Measurements from ENCODE around the gene SAMD8.
"Not testable (repeated sequence)": the region's sequence is repeated elsewhere in the genome, so short reads cannot be mapped to it uniquely, and the experiment has no call there.

Gene SAMD8

DNA sequence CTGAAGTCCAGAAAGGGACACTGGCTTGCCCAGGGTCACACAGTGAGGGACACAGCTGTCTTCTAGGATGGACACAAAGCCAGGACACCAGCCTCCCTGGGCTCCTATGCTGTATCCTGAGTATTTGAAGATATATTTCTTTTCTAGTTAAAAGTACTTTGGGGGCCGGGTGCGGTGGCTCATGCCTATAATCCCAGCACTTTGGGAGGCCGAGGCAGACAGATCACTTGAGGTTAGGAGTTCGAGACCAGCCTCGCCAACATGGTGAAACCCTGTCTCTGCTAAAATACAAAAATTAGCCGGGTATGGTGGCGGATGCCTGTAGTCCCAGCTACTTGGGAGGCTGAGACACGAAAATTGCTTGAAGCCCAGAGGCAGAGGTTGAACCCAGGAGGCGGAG lies 4.6 kb upstream of the SAMD8 start:
- DNase-seq (ENCODE audit: low read depth in 3 of 3, low spot score in 1 of 3) = not testable (repeated sequence)

DNA sequence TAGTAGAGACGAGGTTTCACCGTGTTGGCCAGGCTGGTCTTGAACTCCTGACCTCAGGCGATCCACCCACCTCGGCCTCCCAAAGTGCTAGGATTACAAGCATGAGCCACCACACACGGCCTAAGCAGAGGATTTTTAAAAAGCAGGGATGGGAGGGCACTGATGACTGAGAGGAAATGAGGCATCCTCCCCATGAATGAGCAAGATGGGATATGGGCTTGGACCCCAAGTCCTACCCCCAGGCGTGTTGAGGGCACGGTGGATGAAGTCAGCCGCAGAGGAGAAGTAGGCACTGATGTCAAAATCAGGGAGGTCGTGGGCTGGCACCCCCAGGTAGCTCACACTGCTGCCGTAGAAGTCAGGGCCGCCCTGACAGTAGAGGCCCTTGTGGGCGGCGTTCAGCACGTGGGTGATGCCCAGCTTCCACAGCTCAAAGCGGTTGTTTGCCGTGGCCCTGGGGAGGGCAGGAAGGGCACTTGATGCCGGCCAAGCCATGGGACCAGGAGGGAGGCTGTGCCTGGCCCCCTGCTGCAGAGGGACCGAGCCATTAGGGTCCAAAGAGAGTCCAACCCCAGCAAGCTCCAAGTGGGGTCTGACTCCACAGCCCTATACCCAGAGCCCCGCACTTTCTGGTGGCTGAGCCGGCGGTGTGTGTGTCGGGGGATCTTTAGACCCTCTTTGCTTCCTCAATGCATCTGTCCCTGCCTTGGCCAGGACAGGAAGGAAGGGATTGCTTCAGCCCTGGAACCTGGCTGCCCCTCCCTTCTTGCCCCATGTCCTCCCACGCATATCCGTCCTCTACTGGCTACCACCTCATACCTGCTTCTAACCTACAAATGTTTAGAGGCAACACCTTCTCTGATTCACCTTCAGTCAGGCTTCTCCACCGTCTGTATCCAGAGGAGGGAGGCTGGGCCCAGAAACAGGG lies 3.4 kb upstream of the SAMD8 start:
- DNase-seq (ENCODE audit: low read depth in 3 of 3, low spot score in 1 of 3) = no peak

DNA sequence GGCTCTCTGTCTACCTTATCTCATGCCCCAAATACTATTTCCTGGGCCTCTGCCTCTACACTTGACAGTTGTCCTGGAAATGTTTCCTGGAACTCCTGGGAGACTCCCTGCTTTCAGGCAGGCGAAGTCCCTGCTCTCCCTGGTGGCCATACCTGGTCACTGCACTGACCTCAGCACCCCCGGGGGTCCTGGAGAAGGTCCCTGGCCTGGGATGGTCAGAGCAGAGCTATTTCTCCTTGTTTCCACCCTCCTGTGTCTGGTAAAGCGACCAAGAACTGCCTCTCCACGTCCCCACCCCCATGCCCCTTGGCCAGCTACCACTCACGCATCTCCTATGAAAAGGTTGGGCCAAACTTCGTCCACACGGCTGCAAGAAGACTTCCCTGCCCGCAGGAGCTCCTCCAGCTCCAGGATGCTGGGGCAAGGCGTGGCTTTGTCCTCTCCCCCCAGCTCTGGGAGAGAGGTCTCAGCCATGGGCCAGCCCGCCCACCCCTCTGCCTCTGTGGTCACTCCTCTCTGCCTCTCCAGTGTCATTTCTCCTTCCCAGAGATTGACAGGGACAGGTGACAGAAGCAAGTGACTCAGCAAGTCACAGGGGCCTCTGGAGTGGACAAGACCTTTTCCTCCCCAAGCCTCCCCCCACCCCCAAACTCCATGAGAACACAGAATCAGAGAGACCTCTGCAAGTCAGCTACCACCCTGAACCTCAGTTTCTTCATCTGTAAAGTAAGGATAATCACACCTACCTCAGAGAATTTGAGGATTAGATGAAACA lies 2.6 kb upstream of the SAMD8 start:
- no peak for DNase-seq (ENCODE audit: low read depth in 3 of 3, low spot score in 1 of 3)

DNA sequence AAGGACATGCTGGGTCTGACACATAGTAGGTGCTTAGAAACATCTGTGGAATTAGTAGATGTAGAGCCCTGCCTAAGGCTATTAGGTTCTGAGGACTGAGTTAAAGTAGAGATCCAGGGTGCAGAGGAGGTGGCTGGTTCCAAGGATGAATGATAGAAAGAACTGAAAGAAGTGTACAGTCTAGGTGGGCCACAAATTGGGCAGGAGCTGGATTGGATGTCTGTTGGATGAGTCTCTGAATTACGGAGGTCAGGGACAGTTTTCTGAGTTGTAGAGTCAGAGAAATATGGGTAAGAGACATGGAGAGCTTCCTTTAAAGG lies 2.0 kb upstream of the SAMD8 start:
- DNase-seq (ENCODE audit: low read depth in 3 of 3, low spot score in 1 of 3) = no peak

DNA sequence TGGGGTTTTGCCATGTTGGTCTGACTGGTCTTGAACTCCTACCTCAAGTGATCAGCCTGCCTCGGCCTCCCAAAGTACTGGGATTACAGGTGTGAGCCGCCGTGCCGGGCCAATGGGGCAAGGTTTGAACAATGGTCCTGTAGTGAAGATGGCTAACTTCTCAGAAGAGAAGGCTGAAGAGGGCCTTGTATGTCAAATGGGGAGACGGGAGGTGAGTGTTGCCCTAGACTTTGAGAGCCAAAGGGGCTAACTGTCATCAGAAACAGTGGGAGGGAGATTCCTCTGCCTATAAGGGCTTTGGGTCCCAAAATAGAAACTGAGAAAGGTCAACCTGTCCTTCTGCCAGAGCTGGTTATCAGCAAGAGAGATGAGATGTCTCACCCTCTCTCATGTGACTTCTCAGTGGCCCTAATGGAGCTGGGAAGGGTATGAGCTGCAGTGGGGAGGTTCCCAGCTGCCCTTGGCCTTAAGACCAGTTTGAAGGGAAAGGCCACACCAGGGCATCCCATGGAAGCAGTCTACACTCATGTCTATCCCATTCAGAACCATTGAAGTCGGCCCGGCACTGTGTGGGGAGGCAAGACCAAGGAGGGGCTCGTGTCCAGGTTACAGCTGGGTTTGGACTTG lies 1.3 kb upstream of the SAMD8 start:
- DNase-seq (ENCODE audit: low read depth in 3 of 3, low spot score in 1 of 3) = no peak

DNA sequence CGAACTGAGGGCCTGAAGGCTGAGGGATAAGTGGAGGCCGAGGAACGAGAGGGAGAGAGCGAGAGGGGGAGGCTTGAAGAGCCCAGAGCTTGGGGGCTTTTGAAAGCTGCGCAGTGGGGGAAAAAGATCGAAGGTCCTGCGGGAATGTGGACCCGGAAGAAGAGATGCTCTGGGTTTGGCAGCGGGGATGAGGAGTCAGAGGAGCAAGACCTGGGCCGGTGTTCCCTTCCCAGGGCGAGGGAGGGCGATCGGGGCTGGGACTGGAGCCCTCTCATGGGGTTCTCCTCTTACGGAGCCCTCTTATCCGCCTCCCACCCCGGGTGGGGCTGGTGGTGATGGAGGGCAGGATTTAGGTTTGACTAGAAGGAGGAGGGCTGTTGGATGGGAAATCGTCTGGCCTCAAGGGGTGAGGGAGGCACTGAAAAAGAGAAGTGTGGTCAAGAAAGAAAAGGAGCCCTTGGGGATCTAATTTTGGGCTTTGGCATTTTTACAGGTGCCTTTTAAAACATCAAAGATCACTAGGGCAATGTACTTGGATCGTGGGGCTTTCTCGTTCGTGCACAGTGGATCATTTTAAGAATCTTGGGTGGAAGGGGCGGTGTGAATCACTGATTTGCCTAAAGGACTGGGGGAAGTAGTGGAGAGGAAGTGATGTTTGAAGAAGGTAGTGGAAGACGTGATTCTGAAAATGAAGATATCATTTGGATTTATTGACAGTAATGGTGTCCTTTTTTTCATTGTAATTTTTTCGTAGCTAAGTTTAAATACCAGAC lies 637 bp downstream of the SAMD8 start:
- DNase-seq (ENCODE audit: low read depth in 3 of 3, low spot score in 1 of 3) = no peak

DNA sequence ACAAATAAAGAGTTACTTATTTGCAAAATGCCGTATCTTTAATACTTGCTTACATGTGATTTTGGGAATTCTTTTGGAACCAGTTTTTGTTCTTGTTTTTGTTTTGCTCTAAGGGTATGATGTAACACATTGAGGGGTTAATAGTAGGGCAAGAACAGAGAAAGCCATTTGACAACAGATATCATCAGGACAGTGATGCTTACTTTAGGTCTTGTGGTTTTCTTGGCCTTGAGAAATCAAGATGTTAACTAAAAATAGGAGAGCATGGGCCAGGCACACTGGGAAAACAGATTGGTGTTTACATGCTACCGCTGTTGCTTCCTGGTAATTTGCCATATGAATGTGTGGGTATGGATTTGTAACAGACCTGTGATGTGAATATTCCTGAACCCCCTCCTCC lies 3.7 kb downstream of the SAMD8 start:
- DNase-seq (ENCODE audit: low read depth in 3 of 3, low spot score in 1 of 3) = no peak

DNA sequence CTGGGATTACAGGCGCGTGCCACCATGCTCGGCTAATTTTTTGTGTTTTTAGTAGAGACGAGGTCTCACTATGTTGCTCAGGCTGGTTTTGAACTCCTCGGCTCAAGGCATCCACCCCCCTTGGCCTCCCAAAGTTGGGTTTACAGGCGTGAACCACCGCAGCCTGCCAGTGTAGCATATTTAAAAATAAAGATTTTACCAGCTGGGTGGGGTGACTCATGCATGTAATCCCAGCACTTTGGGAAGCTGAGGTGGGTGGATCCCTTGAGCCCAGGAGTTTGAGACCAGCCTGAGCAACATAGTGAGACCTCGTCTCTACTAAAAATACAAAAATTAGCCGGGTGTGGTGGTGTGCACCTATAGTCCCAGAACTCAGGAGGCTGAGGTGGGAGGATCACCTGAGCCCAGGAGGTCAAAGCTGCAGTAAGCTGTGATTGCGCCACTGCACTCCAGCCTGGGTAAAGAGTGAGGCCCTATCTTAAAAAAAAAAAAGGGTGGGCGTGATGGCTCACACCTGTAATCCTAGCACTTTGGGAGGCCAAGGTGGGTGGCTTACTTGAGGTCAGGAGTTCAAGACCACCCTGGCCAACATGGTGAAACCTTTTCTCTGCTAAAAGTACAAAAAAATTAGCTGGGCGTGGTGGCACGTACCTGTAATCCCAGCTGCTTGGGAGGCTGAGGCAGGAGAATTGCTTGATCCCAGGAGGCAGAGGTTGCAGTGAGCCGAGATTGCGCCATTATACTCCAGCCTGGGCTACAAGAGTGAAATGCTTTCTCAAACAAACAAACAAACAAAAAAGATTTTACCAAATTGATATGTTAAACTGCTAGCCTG lies 5.7 kb downstream of the SAMD8 start:
- not testable (repeated sequence) for DNase-seq (ENCODE audit: low read depth in 3 of 3, low spot score in 1 of 3)

DNA sequence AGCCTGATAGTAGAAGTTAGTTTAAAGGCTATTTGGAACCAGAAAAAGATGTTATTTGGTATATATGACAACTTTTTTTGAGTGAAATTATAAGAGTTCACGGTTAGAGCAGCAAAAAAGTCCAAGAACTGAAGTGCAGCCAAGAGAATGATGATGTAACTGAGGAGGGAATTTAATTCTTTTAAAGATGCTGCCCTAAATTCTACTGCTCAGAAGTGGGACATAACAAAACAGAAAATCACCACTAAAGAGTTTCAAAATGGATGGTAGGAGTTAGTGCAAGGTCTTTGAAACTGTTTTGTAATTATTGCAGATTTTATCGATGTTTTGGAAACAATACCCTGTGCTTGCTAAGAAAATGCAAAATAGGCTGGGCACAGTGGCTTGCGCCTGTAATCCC lies 6.5 kb downstream of the SAMD8 start:
- DNase-seq (ENCODE audit: low read depth in 3 of 3, low spot score in 1 of 3) = no peak

DNA sequence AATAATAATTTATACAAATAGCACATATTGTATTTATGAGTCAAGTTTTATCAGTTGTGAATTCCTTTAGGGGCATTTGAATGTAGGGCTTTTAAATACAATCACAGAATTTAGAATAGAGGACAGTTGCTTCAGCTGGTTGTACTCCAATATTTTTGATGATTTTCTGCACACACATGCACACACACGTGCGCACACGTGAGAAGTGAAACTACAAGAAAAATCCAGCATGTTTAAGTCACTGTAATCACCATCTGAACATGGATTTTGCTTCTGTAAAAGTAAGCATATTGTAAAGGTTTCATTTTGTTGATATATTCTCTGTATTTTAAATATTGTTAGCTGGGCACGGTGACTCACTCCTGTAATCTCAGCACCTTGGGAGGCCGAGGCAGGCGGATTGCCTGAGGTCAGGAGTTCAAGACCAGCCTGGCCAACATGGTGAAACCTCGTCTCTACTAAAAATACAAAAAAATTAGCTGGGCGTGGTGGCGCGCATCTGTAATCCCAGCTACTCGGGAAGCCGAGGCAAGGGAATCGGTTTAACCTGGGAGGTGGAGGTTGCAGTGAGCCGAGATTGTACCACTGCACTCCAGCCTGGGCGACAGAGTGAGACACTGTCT lies 8.1 kb downstream of the SAMD8 start:
- not testable (repeated sequence) for DNase-seq (ENCODE audit: low read depth in 3 of 3, low spot score in 1 of 3)

DNA sequence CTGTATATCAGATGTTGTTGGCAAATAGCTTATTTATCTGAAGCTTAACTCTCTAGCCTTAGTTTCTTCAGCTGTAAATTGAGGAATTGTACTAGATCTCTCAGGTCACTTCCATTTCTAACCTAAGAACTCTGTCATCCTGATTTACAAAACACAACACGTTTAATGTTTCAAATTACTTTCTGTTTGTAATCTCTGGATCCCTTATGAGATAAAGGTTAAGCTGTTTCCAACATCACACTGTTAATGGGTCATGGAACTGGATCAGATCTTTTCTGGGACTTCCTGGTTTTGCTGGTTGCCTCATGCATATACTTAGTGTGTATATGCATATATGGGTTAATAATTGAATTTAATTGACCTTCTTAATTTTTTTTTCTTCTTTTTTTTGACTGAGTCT lies 9.9 kb downstream of the SAMD8 start:
- no peak for DNase-seq (ENCODE audit: low read depth in 3 of 3, low spot score in 1 of 3)

DNA sequence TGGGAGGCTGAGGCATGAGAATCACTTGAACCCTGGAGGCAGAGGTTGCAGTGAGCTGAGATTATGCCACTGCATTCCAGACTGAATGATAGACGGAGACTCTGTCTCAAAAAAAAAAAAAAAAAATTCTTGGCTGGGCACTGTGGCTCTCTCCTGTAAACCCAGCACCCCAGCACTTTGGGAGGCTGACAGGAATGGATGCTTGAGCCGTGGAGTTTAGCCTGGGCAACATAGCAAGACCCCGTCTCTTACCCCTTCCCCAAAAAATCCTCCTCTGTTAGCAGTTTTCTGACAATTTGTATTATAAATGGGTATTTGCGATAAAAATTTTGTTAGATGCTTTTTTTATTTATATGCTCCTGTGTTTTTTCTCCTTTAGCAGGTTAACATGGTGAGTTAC lies 11.0 kb downstream of the SAMD8 start:
- DNase-seq (ENCODE audit: low read depth in 3 of 3, low spot score in 1 of 3) = no peak

DNA sequence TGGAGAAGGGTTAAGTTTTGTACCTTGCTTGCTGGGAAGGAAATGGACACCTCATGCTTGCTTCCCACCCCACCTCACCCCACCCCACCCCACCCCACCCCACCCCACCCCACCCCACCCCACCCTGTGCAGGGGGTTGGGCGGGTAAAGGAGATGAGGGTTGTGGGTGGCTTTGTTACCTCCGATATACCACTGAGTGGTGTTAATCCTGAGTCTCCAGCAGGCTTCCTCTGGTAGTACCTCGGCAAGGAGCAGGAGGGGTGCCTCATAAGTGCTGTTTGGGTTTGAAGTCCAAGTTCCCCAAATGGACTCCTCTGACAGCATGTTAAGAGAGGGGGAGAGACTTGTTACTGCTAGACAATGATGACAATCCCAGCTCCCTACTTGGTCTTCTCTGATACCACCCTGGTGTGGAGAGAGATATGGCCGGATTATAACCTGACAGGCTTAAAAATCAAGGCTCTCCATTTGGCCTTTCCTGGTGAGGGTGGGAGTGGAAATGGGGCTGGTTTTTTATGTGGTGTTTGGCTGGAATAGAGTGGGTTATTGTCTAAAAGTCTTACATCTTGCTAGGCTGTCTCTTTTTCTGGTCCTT lies 11.7 kb downstream of the SAMD8 start:
- no peak for DNase-seq (ENCODE audit: low read depth in 3 of 3, low spot score in 1 of 3)

DNA sequence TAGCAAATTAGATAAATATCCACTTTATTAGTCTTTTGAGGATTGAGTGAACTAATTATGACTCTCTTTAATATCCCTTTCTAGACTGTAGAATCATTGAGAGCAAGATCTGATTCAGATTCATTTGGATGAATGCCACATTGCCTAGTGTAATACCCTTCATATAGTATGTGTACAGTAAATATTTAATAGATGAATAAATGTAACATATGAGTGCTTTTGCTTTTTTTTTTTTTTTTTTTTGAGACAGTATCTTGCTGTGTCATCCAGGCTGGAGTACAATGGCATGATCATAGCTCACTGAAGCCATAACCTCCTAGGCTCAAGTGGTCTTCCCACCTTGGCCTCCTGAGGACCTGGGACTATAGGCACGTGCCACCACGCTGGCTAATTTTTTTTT lies 14.8 kb downstream of the SAMD8 start:
- DNase-seq (ENCODE audit: low read depth in 3 of 3, low spot score in 1 of 3) = no peak

DNA sequence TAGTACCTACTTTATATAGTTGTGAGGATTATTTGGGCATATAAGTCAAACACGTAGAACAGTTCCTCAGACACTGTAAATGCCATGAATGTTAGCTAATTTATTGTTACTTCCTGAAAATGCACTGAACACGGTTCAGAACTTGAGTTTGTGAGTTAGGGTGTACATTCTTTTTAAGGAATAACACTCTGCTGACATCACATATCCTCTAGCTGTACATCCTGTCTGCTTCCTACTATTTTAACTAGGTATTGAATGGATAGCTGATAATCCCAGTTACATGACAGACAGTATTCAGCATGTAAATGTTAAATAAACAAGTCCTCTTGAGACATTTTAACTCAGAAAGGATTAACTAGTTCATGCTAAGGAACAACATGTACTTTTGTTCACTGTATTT lies 16.0 kb downstream of the SAMD8 start:
- DNase-seq (ENCODE audit: low read depth in 3 of 3, low spot score in 1 of 3) = no peak

DNA sequence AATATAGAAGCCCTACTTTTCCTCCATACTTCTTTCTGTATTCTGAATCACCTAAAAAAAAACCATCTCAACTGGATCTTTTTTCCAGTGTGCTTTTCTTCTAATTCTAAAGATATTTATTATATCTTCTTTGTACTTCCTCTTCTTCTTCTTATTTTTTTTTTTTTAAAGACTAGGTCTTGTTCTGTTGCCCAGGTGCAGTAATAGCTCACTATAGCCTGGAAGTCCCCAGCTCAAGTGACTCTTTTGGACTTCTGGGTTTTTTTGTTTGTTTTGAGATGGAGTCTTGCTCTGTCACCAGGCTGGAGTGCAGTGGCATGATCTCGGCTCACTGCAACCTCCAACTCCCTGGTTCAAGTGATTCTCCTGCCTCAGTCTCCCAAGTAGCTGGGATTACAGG lies 17.5 kb downstream of the SAMD8 start:
- not testable (repeated sequence) for DNase-seq (ENCODE audit: low read depth in 3 of 3, low spot score in 1 of 3)

DNA sequence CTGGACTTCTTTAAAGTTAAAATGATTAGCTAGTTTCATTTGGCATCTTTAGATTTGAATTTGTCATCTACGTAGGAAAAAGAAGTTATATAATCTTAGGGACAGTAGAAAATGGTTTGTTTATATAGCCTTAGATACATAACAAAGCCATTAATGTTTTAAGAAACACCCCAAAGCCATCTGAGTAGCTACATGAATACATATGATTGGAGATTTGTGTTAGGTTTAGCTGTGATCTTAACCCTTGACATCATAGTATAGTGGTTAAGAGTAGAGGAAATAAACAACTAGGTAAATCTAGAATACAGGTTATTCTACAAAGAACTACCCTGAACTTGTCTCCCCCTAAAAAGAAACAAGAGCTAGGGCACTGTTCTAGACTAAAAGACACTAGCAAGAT lies 18.1 kb downstream of the SAMD8 start:
- no peak for DNase-seq (ENCODE audit: low read depth in 3 of 3, low spot score in 1 of 3)

DNA sequence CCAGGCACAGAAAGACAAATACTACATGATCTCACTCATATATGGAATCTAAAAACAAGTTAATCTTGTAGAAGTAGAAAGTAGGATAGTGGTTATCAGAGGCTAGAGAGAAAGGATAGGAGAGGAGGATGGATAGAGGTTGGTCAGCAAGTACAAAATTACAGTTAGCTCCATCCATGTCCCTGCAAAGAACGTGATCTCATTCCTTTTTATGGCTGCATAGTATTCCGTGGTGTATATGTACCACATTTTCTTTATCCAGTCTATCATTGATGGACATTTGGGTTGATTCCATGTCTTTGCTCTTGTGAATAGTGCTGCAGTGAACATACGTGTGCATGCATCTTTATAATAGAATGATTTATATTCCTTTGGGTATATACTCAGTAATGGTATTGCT lies 22.2 kb downstream of the SAMD8 start:
- not testable (repeated sequence) for DNase-seq (ENCODE audit: low read depth in 3 of 3, low spot score in 1 of 3)

DNA sequence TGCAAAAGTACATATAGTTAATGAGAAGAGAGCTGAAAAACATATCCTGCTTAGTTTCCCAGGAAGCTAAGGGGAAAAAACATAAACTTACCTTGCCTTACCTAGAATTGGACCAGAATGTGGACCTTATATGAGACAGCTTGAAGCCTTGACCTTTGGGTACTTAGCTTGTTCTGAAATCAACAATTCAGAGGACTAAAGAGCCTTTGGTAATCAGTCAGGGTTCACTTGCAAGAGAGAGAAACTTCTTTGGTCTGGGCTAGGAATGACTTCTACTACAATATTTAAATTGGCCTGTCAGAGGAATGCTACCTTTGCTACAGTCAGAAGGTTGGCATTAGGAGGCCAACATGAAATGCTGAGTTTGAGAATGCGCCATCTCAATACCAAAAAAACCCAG lies 24.9 kb downstream of the SAMD8 start:
- DNase-seq (ENCODE audit: low read depth in 3 of 3, low spot score in 1 of 3) = no peak

Data from stimulated activated CD4-positive, alpha-beta T cell treated with anti-CD3 and anti-CD28 coated beads, TNF-alpha, amount 100 ng/mL, for 1 hour (primary cell).